Left hindlimb (tissue), 1 donor: Measurements from ENCODE around the gene TXNL4A.

Experiments used
- DNase-seq: peaks from one replicate; pipeline ENCODE4 v3.0.0-alpha.2; 2018

Gene TXNL4A

DNA sequence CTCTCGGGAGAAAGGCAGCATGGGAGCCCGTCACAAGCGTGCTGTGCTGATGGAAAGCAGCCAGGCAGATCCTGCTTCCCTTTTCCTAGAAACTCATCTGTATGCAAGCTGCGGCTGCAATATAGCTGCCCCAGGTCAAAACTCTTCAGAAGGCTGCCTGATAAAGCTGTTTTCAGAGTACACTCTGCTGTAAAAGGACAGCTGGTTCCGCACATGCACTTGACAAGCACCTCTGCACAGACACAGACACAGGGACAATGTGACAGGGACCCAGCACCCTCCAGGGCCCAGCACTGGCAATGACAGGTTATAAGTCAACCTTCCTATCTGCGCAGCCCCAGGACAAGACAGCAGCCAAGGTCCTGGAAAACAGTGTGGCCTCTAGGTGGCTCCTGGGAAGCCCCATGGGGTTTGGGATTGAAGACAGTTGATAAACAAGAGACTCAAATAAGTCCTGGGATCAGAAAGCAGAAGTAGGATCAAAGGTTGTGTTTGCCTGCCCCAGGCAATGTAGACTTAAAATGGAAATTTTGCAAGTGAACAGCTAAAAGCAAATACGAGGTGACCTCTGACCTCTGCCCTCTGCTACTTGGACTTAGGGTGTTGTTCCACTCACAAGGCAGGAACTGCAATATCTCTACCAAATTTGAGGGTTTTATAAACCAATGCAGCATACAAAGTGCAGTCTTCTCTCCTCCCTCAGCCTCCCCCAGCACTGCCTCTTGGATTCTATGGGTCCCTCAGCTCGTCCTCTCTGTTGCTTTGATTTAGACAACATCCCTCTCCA is 53.9 kb downstream of the TXNL4A start:
- DNase-seq = no peak

GRCh38 chr18:79933765-79934164 is 54.6 kb downstream of the TXNL4A start:
- no peak for DNase-seq

GRCh38 chr18:79932907-79933306 is 55.5 kb downstream of the TXNL4A start:
- DNase-seq = no peak

- DNase-seq = no peak
These were observed 56.9 kb downstream of the TXNL4A start for GRCh38 chr18:79931475-79931874.

- no peak for DNase-seq
These were observed 58.2 kb downstream of the TXNL4A start for GRCh38 chr18:79930020-79930642.

- no peak for DNase-seq
These were observed 59.8 kb downstream of the TXNL4A start for GRCh38 chr18:79928563-79928960.

GRCh38 chr18:79927607-79928562 is 60.5 kb downstream of the TXNL4A start:
- DNase-seq = no peak

DNA sequence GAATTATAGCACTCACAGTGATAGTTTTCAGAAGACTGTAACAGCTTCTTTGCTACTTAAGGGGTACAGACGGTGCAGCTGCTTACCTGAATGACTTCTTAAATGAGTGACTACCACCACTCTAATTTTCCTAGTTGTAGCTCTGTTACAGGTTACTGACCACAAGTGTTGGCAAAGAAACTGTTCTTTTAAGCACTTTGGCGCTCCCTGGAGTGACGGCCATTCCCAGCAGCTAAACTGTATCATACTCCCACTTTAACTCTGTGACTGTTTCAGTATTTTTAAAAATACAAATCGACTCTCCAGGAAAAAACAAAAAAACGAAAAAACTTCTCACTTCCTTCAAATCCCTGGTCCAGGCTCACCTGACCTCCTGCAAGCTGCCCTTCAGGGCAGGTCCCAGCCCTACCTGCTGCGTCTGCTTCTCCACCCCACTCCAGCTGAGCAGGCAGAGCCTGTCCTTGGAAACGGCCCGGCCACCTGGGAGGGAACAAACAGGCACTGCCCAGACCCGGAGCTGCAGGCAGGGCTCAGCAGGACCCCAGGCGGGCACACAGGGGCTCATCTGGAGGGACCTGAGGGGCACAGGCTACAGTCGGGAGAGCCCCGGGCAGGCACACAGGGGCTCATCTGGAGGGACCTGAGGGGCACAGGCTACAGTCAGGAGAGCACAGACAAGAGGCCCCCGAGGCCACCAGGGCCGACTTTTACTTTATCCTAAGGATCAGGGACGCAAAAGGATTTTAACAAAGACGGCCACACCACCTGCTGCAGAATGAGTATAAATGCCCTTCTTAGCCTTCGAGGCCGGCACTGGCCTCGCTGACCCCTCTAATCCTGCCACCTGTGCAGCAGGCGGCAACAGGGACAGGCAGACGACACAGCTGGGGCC is 61.4 kb downstream of the TXNL4A start:
- no peak for DNase-seq

- DNase-seq = no peak
These were observed 62.1 kb downstream of the TXNL4A start for GRCh38 chr18:79926306-79926705.

- peak; percentile 70 for DNase-seq
These were observed 63.3 kb downstream of the TXNL4A start for GRCh38 chr18:79924814-79925731.

- DNase-seq = no peak
These were observed 64.3 kb downstream of the TXNL4A start for GRCh38 chr18:79923896-79924585.

DNA sequence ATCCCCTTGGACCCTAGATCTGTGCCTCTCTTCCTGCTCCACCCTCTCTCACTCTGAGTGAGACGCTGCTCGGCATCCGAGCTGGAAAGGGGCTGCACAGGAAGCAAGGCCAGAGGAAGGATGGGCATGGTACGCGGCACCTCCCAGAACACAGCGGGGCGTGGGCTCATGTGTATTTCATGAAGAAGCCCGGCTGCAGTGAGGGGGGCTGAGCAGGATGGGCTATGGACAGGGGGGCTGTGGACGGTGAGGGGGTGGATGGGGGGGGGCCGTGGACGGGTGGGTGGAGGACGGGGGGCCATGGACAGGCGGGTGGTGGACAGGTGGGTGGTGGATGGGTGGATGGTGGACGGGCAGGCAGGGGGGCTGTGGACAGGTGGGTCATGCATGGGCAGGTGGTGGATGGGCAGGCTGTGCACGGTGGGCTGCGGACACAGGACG is 65.4 kb downstream of the TXNL4A start:
- no peak for DNase-seq

GRCh38 chr18:79921984-79922965 is 66.1 kb downstream of the TXNL4A start:
- DNase-seq = no peak
